Tibial nerve (tissue), 4 donors: ENCODE data around the gene NLN. TPM values are rescaled to one million over a fixed set of nuclear protein-coding genes. Genes with fewer than 3 reads are reported as not detected.
"Not testable (repeated sequence)": the region's sequence is repeated elsewhere in the genome, so short reads cannot be mapped to it uniquely, and the experiment has no call there.

ENCODE experiments used
- DNase-seq, 2 donors: peaks; one replicate each; pipeline ENCODE4 v3.0.0-alpha.2; 2019; ENCODE audit warnings: low spot score in 2 of 2
- H3K27ac ChIP-seq, 4 donors: fragments of 200-600 bp; sonication (generic) in 3 of 4; one replicate each; pipeline ENCODE4 v1.5.1; 2017 to 2019; ENCODE audit warnings: mild to moderate bottlenecking in 1 of 4
- H3K27me3 ChIP-seq, 2 donors: fragments of 200-600 bp; sonication (generic) in 1 of 2; one replicate each; pipeline versions ENCODE4 v1.5.1 to v1.6.0; 2017 to 2019
- H3K36me3 ChIP-seq, 3 donors: fragments of 200-600 bp; sonication (generic); one replicate each; pipeline ENCODE4 v1.5.1; 2018 to 2019
- H3K4me1 ChIP-seq, 4 donors: fragments of 200-600 bp; sonication (generic) in 3 of 4; one replicate each; pipeline ENCODE4 v1.5.1; 2017 to 2019
- H3K4me3 ChIP-seq, 4 donors: fragments of 200-600 bp; sonication (generic) in 3 of 4; one replicate each; pipeline ENCODE4 v1.5.1; 2017 to 2019; ENCODE audit warnings: mild to moderate bottlenecking in 1 of 4, moderate library complexity in 1 of 4
- H3K9me3 ChIP-seq, 4 donors: fragments of 200-600 bp; sonication (generic) in 3 of 4; one replicate each; pipeline ENCODE4 v1.5.1; 2017 to 2019
- EP300 ChIP-seq, 2 donors: sonication (generic); formaldehyde crosslinking; IDR thresholded peaks; one replicate each; pipeline ENCODE4 v1.6.1; 2017; ENCODE audit warnings: antibody characterized with exemption in 2 of 2, mild to moderate bottlenecking in 1 of 2
- POLR2A ChIP-seq, 2 donors: fragments of 450-650 bp; IDR thresholded peaks; one replicate each; pipeline ENCODE4 v1.6.1; 2017; ENCODE audit warnings: antibody characterized with exemption in 2 of 2, mild to moderate bottlenecking in 2 of 2, moderate library complexity in 2 of 2
- WGBS, 2 donors: methylation state at CpG; one replicate each; pipeline ENCODE4 v1.1.5; 2018; 5-methylcytosine and 5-hydroxymethylcytosine counted together
- total RNA-seq, 4 donors: library from RNA; depleted of rRNA; stranded (reverse); fragments of >200 nt; gene quantifications; one replicate each; pipeline ENCODE4 v1.1.0, GENCODE V29; 2016
- TF ChIP-seq, protein P1 (sequence below), 5 experiments: fragments of 200-600 bp in 3 of 5; fragments of 450-650 bp in 2 of 5; sonication (generic) in 3 of 5; IDR thresholded peaks; one replicate each; pipeline ENCODE4 v1.5.1; 2016 to 2019; ENCODE audit warnings: antibody characterized with exemption in 5 of 5, mild to moderate bottlenecking in 3 of 5, moderate library complexity in 2 of 5

NLN gene
- total RNA-seq, 4 donors from 2014 or later: 10.9 to 28.6 (median 19.2) TPM

DNA sequence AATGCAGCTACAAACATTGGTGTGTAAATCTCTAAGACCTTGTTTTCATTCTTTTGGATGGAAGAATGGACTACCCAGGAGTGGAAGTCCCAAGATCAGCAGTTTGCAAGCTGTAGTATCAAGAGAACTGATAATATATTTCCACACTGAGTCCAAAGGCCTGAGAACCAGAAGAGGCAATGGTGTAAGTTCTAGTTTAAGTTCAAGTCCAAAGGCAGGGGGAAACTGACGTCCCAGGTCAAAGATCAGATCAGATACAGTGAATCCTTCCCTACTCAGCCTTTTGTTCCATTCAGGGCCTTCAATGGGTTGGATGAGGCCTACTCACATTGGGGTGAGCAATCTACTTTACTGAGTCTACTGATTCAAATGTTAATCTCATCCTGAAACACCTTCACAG is 124.1 kb downstream of the NLN start:
- no peak overlapping the region for H3K4me3 ChIP-seq
- H3K27ac ChIP-seq: no peak overlapping the region
- TF ChIP-seq POLR2A (IDR thresholded peaks at IDR 0.05) (no peak), EP300 (IDR thresholded peaks at IDR 0.05) (no peak)
- TF ChIP-seq, protein P1, sequence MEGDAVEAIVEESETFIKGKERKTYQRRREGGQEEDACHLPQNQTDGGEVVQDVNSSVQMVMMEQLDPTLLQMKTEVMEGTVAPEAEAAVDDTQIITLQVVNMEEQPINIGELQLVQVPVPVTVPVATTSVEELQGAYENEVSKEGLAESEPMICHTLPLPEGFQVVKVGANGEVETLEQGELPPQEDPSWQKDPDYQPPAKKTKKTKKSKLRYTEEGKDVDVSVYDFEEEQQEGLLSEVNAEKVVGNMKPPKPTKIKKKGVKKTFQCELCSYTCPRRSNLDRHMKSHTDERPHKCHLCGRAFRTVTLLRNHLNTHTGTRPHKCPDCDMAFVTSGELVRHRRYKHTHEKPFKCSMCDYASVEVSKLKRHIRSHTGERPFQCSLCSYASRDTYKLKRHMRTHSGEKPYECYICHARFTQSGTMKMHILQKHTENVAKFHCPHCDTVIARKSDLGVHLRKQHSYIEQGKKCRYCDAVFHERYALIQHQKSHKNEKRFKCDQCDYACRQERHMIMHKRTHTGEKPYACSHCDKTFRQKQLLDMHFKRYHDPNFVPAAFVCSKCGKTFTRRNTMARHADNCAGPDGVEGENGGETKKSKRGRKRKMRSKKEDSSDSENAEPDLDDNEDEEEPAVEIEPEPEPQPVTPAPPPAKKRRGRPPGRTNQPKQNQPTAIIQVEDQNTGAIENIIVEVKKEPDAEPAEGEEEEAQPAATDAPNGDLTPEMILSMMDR (IDR thresholded peaks at IDR 0.05): no peak
- no peaks in the 10 kb centered on the region for H3K27me3 ChIP-seq
- DNase-seq: no peak
- WGBS, 2 donors: 80 to 85% methylated on average over 1 of the region's 1 CpG
- H3K36me3 ChIP-seq: no peaks in the 10 kb centered on the region
- H3K4me1 ChIP-seq: no peaks in the 10 kb centered on the region
- no peaks in the 10 kb centered on the region for H3K9me3 ChIP-seq

DNA sequence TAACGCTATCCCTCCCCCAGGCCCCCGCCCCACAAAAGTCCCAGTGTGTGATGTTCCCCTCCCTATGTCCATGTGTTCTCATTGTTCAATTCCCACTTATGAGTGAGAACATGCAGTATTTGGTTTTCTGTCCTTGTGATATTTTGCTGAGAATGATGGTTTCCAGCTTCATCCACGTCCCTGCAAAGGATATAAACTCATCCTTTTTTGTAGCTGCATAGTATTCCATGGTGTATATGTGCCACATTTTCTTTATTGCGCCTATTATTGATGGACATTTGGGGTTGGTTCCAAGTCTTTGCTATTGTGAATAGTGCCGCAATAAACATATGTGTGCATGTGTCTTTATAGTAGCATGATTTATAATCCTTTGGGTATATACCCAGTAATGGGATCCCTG is 125.0 kb downstream of the NLN start:
- not testable (repeated sequence) for H3K36me3 ChIP-seq, H3K4me1 ChIP-seq, H3K4me3 ChIP-seq, H3K9me3 ChIP-seq, DNase-seq, H3K27ac ChIP-seq, H3K27me3 ChIP-seq
- WGBS, 2 donors: 95 to 96% methylated on average over 5 of the region's 5 CpGs

DNA sequence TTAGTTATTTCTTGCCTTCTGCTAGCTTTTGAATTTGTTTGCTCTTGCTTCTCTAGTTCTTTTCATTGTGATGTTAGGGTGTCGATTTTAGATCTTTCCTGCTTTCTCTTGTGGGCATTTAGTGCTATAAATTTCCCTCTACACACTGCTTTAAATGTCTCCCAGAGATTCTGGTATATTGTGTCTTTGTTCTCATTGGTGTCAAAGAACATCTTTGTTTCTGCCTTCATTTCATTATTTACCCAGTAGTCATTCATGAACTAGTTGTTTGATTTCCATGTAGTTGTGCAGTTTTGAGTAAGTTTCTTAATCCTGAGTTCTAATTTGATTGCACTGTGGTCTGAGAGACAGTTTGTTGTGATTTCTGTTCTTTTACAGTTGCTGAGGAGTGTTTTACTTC is 127.9 kb downstream of the NLN start:
- H3K27ac ChIP-seq, H3K4me1 ChIP-seq, H3K27me3 ChIP-seq, H3K4me3 ChIP-seq, DNase-seq, H3K9me3 ChIP-seq, H3K36me3 ChIP-seq: not testable (repeated sequence)
- 26 to 36% methylated on average over 1 of the region's 1 CpG for WGBS, 2 donors

DNA sequence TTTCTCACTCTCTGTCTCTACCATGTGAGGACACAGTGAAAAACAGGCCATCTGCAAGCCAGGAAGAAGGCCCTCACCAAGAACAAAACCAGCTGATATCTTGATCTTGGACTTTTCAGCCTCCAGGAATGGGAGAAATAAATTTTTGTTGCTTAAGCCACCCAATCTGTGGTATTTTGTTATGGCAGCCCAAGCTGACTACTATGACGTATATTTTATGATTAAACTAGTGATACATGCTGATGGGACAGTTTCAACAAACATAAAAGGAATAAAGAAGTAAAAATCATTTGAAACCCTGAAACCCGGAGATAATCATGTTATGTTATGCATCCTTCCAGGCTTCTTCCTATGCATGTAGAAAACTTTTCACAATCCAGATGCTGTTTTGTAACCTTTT is 132.9 kb downstream of the NLN start:
- Histone ChIP-seq H3K4me1 (no peaks in the 10 kb centered on the region), H3K36me3 (no peaks in the 10 kb centered on the region), H3K4me3 (no peak overlapping the region), H3K27ac (no peak overlapping the region), H3K9me3 (no peaks in the 10 kb centered on the region), H3K27me3 (no peaks in the 10 kb centered on the region)
- WGBS, 2 donors: 89 to 96% methylated on average over 2 of the region's 2 CpGs
- TF ChIP-seq, protein P1 (IDR thresholded peaks at IDR 0.05): no peak
- TF ChIP-seq EP300 (IDR thresholded peaks at IDR 0.05) (no peak), POLR2A (IDR thresholded peaks at IDR 0.05) (no peak)
- DNase-seq: no peak

DNA sequence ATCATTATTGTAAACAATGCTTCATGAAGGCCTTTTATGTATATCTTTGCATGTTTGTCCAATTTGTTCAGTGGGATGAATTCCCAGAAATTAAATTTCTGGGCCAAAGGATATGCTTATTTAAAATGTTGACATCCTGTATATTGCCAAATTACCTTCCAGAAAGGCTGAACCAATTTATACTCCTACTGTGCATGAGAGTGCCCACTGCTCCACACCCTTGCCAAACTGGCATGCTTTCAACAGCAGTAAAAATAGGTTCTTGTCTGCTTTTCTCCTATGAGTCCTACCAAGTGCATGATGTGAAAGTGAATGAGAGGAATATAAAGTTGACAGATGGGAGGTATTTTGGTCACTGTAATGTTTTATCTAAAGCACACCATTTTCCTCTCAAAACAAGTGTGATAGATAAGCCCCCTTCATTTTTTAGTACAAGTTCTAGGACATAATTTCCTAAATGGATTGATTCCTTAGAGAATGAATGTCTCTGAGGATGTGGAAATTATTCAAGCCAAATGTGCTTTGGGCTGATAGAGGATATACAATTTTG is 133.8 kb downstream of the NLN start:
- H3K27ac ChIP-seq: no peak overlapping the region
- H3K9me3 ChIP-seq: no peaks in the 10 kb centered on the region
- H3K4me1 ChIP-seq: no peaks in the 10 kb centered on the region
- no peak for DNase-seq
- H3K36me3 ChIP-seq: no peaks in the 10 kb centered on the region
- TF ChIP-seq EP300 (IDR thresholded peaks at IDR 0.05) (no peak), POLR2A (IDR thresholded peaks at IDR 0.05) (no peak)
- TF ChIP-seq, protein P1 (IDR thresholded peaks at IDR 0.05): no peak
- no peaks in the 10 kb centered on the region for H3K27me3 ChIP-seq
- no peak overlapping the region for H3K4me3 ChIP-seq

DNA sequence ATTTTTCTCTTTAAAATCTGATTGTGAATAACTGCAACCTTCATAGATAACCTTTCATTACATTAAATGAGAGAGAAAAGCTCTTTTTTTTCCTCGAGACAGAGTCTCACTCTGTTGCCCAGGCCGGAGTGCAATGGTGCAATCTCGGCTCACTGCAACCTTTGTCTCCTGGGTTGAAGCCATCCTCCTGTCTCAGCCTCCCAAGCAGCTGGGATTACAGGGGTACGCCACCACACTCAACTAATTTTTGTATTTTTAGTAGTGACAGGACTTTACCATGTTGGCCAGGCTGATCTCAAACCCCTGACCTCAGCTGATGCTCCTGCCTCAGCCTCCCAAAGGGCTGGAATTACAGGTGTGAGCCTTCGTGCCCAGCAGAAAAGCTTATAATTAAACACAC is 134.5 kb downstream of the NLN start:
- WGBS, 2 donors: 78 to 85% methylated on average over 5 of the region's 5 CpGs
- no peaks in the 10 kb centered on the region for H3K36me3 ChIP-seq
- no peak for DNase-seq

More for the DNA sequence above, 134.5 kb downstream of the NLN start:
- TF ChIP-seq POLR2A (IDR thresholded peaks at IDR 0.05) (no peak), EP300 (IDR thresholded peaks at IDR 0.05) (no peak)
- TF ChIP-seq, protein P1 (IDR thresholded peaks at IDR 0.05): no peak
- no peaks in the 10 kb centered on the region for H3K27me3 ChIP-seq
- no peaks in the 10 kb centered on the region for H3K9me3 ChIP-seq
- H3K4me3 ChIP-seq: no peak overlapping the region
- no peak overlapping the region for H3K27ac ChIP-seq
- no peaks in the 10 kb centered on the region for H3K4me1 ChIP-seq
